K562 (cell line): ENCODE measurements around the gene DACT1. TPM values are rescaled to one million over a fixed set of nuclear protein-coding genes. Genes with fewer than 3 reads are reported as not detected.

Source experiments
- BCL6 ChIP-seq: fragments of 250-450 bp; sonication (Bioruptor Pico); IDR thresholded peaks from 2 replicates; pipeline ENCODE4 v1.4.0; 2020
- EGR1 ChIP-seq: fragments of 450-650 bp; conservative IDR thresholded peaks from 2 replicates; pipeline ENCODE4 v1.6.1; 2017; ENCODE audit warnings: mild to moderate bottlenecking
- L3MBTL2 ChIP-seq: fragments of 450-650 bp; IDR thresholded peaks from 2 replicates; pipeline ENCODE4 v1.6.1; 2016; ENCODE audit warnings: mild to moderate bottlenecking, moderate library complexity
- MYC ChIP-seq, 2 experiments: fragments of 250-450 bp in 1 of 2; sonication (Bioruptor Pico) in 1 of 2; IDR thresholded peaks; 2 replicates each; pipeline versions ENCODE4 v1.5.1 to v1.6.1; 2012 to 2021; ENCODE audit warnings: low read depth in 2 of 2, borderline replicate concordance in 1 of 2, improper control_type of control experiment in 1 of 2, low read length in 1 of 2, mild to moderate bottlenecking in 1 of 2, moderate library complexity in 1 of 2
- NR2C2 ChIP-seq, 2 experiments: fragments of 200-800 bp in 1 of 2; sonication (Bioruptor generic) in 1 of 2; sonication (generic) in 1 of 2; formaldehyde crosslinking in 1 of 2; IDR thresholded peaks; 2 replicates each; pipeline versions ENCODE4 v1.6.1 to v1.8.0; 2016 to 2022; ENCODE audit warnings: mild to moderate bottlenecking in 1 of 2, missing compliant biosample characterization in 1 of 2, missing genetic modification characterization in 1 of 2, missing genetic modification reagents in 1 of 2
- ZNF436 ChIP-seq: fragments of 250-450, 450-650 bp; sonication (Bioruptor Pico); formaldehyde crosslinking; IDR thresholded peaks from 2 replicates; pipeline ENCODE4 v1.7.0; 2020; ENCODE audit warnings: mild to moderate bottlenecking
- polyA plus RNA-seq, 8 experiments: library from polyadenylated mRNA; depleted of rRNA in 4 of 8; stranded (reverse) in 5 of 8; unstranded in 3 of 8; fragments of >200 nt; fragmentation: Nextera tagmentation in 2 of 8; fragmentation: Illumina TruSeq in 1 of 8; extraction: Ambion mirVana in 2 of 8; extraction: Trizol in 1 of 8; gene quantifications; 2 replicates each; pipeline versions ENCODE4 v1.2.1 to v1.2.3, GENCODE V29; 2011 to 2014; ENCODE audit warnings: inconsistent platforms in 1 of 8, missing spikeins in 1 of 8
- total RNA-seq, 7 experiments: library from RNA; depleted of rRNA in 6 of 7; stranded (reverse); fragments of >200 nt in 6 of 7; fragmentation: Illumina TruSeq in 2 of 7; extraction: Trizol in 2 of 7; gene quantifications; 2 replicates each; pipeline versions ENCODE4 v1.2.1 to v1.2.3, GENCODE V29; 2011 to 2021; ENCODE audit warnings: low replicate concordance in 1 of 7
- TF ChIP-seq, protein P1 (sequence below), 2 experiments: fragments of 450-650 bp; conservative IDR thresholded peaks; 2 replicates each; pipeline ENCODE4 v1.6.1; 2017; ENCODE audit warnings: mild to moderate bottlenecking in 2 of 2, moderate library complexity in 2 of 2
- TF ChIP-seq, protein P2 (sequence below): fragments of 250-450 bp; sonication (Bioruptor Pico); IDR thresholded peaks from 2 replicates; pipeline ENCODE4 v1.5.0; 2021; ENCODE audit warnings: mild to moderate bottlenecking, borderline replicate concordance

The DACT1 gene
- total and polyA plus RNA-seq, 9 of the 15 experiments (the other 6 are each of a cell fraction or from before 2014, with no cell fraction given) = 0.07 to 0.30 (median 0.13) TPM

DNA sequence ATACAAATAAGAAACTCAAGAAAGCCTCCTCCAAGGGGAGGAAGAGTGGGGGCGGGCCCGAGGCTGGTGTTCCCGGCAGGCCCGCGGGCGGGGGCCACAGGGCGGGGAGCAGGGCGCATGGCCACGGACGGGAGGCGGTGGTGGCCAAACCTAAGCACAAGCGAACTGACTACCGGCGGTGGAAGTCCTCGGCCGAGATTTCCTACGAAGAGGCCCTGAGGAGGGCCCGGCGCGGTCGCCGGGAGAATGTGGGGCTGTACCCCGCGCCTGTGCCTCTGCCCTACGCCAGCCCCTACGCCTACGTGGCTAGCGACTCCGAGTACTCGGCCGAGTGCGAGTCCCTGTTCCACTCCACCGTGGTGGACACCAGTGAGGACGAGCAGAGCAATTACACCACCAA is 8.7 kb downstream of the DACT1 start (continued):
- TF ChIP-seq, protein P1, sequence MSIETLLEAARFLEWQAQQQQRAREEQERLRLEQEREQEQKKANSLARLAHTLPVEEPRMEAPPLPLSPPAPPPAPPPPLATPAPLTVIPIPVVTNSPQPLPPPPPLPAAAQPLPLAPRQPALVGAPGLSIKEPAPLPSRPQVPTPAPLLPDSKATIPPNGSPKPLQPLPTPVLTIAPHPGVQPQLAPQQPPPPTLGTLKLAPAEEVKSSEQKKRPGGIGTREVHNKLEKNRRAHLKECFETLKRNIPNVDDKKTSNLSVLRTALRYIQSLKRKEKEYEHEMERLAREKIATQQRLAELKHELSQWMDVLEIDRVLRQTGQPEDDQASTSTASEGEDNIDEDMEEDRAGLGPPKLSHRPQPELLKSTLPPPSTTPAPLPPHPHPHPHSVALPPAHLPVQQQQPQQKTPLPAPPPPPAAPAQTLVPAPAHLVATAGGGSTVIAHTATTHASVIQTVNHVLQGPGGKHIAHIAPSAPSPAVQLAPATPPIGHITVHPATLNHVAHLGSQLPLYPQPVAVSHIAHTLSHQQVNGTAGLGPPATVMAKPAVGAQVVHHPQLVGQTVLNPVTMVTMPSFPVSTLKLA (conservative IDR thresholded peaks at IDR 0.05) = 0 out of 4 replicates have a peak, but pooled peaks of 1 of the 2 experiments have one; percentile 28
- TF ChIP-seq BCL6 (no peak), EGR1 (0 out of 2 replicates have a peak, but pooled peaks have one; percentile 16), ZNF436 (no peak), L3MBTL2 (peak; percentile 77), NR2C2 (CRISPR knock-in tag; IDR thresholded peaks at IDR 0.05) (no peak), NR2C2 (tag; IDR thresholded peaks at IDR 0.05) (peak; percentile 35; the same call in 1 of the 2 replicates), MYC (IDR thresholded peaks at IDR 0.05; ENCODE audit: low read depth, low read length) (peak; percentile 68; the same call in 1 of the 2 replicates), MYC (CRISPR knock-in tag; IDR thresholded peaks at IDR 0.05; ENCODE audit: borderline replicate concordance, low read depth) (no peak)
- TF ChIP-seq, protein P2, sequence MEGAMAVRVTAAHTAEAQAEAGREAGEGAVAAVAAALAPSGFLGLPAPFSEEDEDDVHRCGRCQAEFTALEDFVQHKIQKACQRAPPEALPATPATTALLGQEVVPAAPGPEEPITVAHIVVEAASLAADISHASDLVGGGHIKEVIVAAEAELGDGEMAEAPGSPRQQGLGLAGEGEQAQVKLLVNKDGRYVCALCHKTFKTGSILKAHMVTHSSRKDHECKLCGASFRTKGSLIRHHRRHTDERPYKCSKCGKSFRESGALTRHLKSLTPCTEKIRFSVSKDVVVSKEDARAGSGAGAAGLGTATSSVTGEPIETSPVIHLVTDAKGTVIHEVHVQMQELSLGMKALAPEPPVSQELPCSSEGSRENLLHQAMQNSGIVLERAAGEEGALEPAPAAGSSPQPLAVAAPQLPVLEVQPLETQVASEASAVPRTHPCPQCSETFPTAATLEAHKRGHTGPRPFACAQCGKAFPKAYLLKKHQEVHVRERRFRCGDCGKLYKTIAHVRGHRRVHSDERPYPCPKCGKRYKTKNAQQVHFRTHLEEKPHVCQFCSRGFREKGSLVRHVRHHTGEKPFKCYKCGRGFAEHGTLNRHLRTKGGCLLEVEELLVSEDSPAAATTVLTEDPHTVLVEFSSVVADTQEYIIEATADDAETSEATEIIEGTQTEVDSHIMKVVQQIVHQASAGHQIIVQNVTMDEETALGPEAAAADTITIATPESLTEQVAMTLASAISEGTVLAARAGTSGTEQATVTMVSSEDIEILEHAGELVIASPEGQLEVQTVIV (CRISPR knock-in tag) = no peak
- TF ChIP-seq, all 486 proteins: peak for 19
